OCI-LY7 (cell line): Measurements from ENCODE around the gene MARCO. TPM values are rescaled to one million over a fixed set of nuclear protein-coding genes. Genes with fewer than 3 reads are reported as not detected.

Source experiments
- BruUV-seq: library from RNA; stranded (reverse); fragments of 400-500 nt; replicated peaks from 2 replicates; lab custom pipeline; 2021; lab: Mats Ljungman, UMichigan
- CTCF ChIA-PET: fragments of 300-600 bp; sonication (Branson Sonifier 250); formaldehyde crosslinking; loops from one replicate; lab custom pipeline; 2022; ENCODE audit warnings: antibody characterized with exemption; ENCODE audit not compliant: unreplicated experiment; lab: Charles Lee
- POLR2A ChIA-PET: fragments of 300-600 bp; sonication (Branson Sonifier 250); formaldehyde crosslinking; loops from one replicate; lab custom pipeline; 2022; ENCODE audit warnings: antibody characterized with exemption; lab: Charles Lee
- DNase-seq: peaks from one replicate; pipeline ENCODE4 v3.0.0-alpha.2; 2015; ENCODE audit warnings: low spot score
- H2AFZ ChIP-seq: fragments of 200-600 bp; sonication (generic), shearing (Covaris generic); 2 replicates; pipeline ENCODE4 v1.6.1; 2014; ENCODE audit warnings: mild to moderate bottlenecking, antibody characterized with exemption, low read length, moderate library complexity
- H3K27ac ChIP-seq: fragments of 200-600 bp; sonication (generic); 2 replicates; pipeline ENCODE4 v1.5.1; 2014; ENCODE audit warnings: mixed run types, low read depth, mild to moderate bottlenecking, moderate library complexity, low read length, inconsistent platforms; ENCODE audit not compliant: poor library complexity, severe bottlenecking
- H3K36me3 ChIP-seq: fragments of 200-600 bp; sonication (generic); 2 replicates; pipeline ENCODE4 v1.6.1; 2014; ENCODE audit warnings: mild to moderate bottlenecking, antibody characterized with exemption, low read length, moderate library complexity, mixed read lengths; ENCODE audit not compliant: insufficient read depth
- H3K4me1 ChIP-seq: fragments of 200-600 bp; sonication (generic); 2 replicates; pipeline ENCODE4 v1.5.1; 2014; ENCODE audit warnings: mild to moderate bottlenecking, low read length; ENCODE audit not compliant: insufficient read depth, poor library complexity, severe bottlenecking
- H3K4me2 ChIP-seq: fragments of 200-600 bp; sonication (generic); 2 replicates; pipeline ENCODE4 v1.6.1; 2014; ENCODE audit warnings: mild to moderate bottlenecking, low read length
- H3K4me3 ChIP-seq: fragments of 200-600 bp; sonication (generic); 2 replicates; pipeline ENCODE4 v1.5.1; 2014; ENCODE audit warnings: mild to moderate bottlenecking, low read depth, low read length; ENCODE audit not compliant: poor library complexity, severe bottlenecking
- H3K79me2 ChIP-seq: fragments of 200-600 bp; sonication (generic); 2 replicates; pipeline ENCODE4 v1.6.1; 2016; ENCODE audit warnings: low read depth, mild to moderate bottlenecking, low read length, moderate library complexity, mixed read lengths; ENCODE audit not compliant: insufficient read depth
- H3K9me2 ChIP-seq: fragments of 200-600 bp; sonication (generic); 2 replicates; pipeline ENCODE4 v1.6.1; 2016; ENCODE audit warnings: mild to moderate bottlenecking, low read length, mixed read lengths; ENCODE audit not compliant: insufficient read depth
- H3K9me3 ChIP-seq: fragments of 200-600 bp; sonication (generic); 2 replicates; pipeline ENCODE4 v1.6.1; 2014; ENCODE audit warnings: mild to moderate bottlenecking, mixed run types, low read length, mixed read lengths
- H4K20me1 ChIP-seq: fragments of 200-600 bp; sonication (generic); 2 replicates; pipeline ENCODE4 v1.6.1; 2014; ENCODE audit warnings: mild to moderate bottlenecking, antibody characterized with exemption, low read length, moderate library complexity, mixed read lengths; ENCODE audit not compliant: insufficient read depth
- CTCF ChIP-seq: fragments of 200-600 bp; sonication (generic); conservative IDR thresholded peaks from 2 replicates; pipeline ENCODE4 v1.5.1; 2014; ENCODE audit warnings: mild to moderate bottlenecking, antibody characterized with exemption, low read length, moderate library complexity, mixed read lengths
- EZH2phosphoT487 ChIP-seq: fragments of 200-600 bp; sonication (generic); IDR thresholded peaks from 2 replicates; pipeline ENCODE4 v1.6.1; 2018; ENCODE audit warnings: low read depth, borderline replicate concordance, mild to moderate bottlenecking, mixed run types, antibody characterized with exemption, low read length, moderate library complexity, mixed read lengths
- intact Hi-C: fragments of 100-400 bp; cut with micrococcal nuclease; formaldehyde crosslinking; loops from one replicate; pipeline ENCODE4 v1.10.0; 2022; ENCODE audit not compliant: unreplicated experiment
- total RNA-seq, 2 experiments: library from RNA; depleted of rRNA in 1 of 2; stranded (reverse); fragments of >200 nt in 1 of 2; shearing (Covaris generic) in 1 of 2; gene quantifications; 2 replicates each; pipeline ENCODE4 v1.2.3, GENCODE V29; 2014 to 2022

Gene MARCO
- total RNA-seq, 2 experiments from 2014 or later, result not detected

GRCh38 chr2:119004602-119005001, 62.6 kb downstream of the MARCO start:
- H2AFZ ChIP-seq, result no peak overlapping the region
- POLR2A ChIA-PET, result no interaction called here
- BruUV-seq, result no TSS peak
- H3K4me3 ChIP-seq, result no peak overlapping the region
- H3K36me3 ChIP-seq, result no peaks in the 10 kb centered on the region
- intact Hi-C loops, result no loop called here
- DNase-seq, result no peak
- no peaks in the 10 kb centered on the region for H3K9me3 ChIP-seq
- no peaks in the 10 kb centered on the region for H4K20me1 ChIP-seq
- no peak overlapping the region for H3K27ac ChIP-seq
- no peak for TF ChIP-seq EZH2phosphoT487
- no peak for TF ChIP-seq CTCF
- no peak overlapping the region for H3K4me2 ChIP-seq
- H3K9me2 ChIP-seq, result no peaks in the 10 kb centered on the region
- H3K4me1 ChIP-seq, result no peaks in the 10 kb centered on the region
- CTCF ChIA-PET, result interaction anchor here (0.6 kb wide), 1 partner anchor 68 kb away, joined by 3 read pairs; no protein-coding TSS in a partner anchor
- H3K79me2 ChIP-seq, result no peaks in the 10 kb centered on the region

- H3K4me1 ChIP-seq, result no peaks in the 10 kb centered on the region
- H3K27ac ChIP-seq, result no peak overlapping the region
- H4K20me1 ChIP-seq, result no peaks in the 10 kb centered on the region
- no peak for DNase-seq
- H3K9me2 ChIP-seq, result no peaks in the 10 kb centered on the region
- no peak overlapping the region for H3K4me2 ChIP-seq
- no peaks in the 10 kb centered on the region for H3K79me2 ChIP-seq
- ChIA-PET CTCF (interaction anchor here (0.6 kb wide), 1 partner anchor 69 kb away, joined by 3 read pairs; no protein-coding TSS in a partner anchor), POLR2A (no interaction called here)
- no peaks in the 10 kb centered on the region for H3K9me3 ChIP-seq
- no peak overlapping the region for H2AFZ ChIP-seq
- TF ChIP-seq EZH2phosphoT487 (no peak), CTCF (no peak)
- no TSS peak for BruUV-seq
- H3K36me3 ChIP-seq, result no peaks in the 10 kb centered on the region
- intact Hi-C loops, result no loop called here
- no peak overlapping the region for H3K4me3 ChIP-seq
These were observed 63.1 kb downstream of the MARCO start for GRCh38 chr2:119005051-119005450.

GRCh38 chr2:119005555-119005954, 63.6 kb downstream of the MARCO start:
- Histone ChIP-seq H3K4me3 (no peak overlapping the region), H3K79me2 (no peaks in the 10 kb centered on the region), H3K36me3 (no peaks in the 10 kb centered on the region), H4K20me1 (no peaks in the 10 kb centered on the region), H3K9me3 (no peaks in the 10 kb centered on the region), H3K27ac (no peak overlapping the region), H3K4me2 (no peak overlapping the region), H2AFZ (no peak overlapping the region), H3K4me1 (no peaks in the 10 kb centered on the region), H3K9me2 (no peaks in the 10 kb centered on the region)
- ChIA-PET POLR2A (no interaction called here), CTCF (no interaction called here)
- intact Hi-C loops, result no loop called here
- no peak for TF ChIP-seq EZH2phosphoT487
- TF ChIP-seq CTCF, result no peak
- no peak for DNase-seq
- no TSS peak for BruUV-seq
